ENCODE results near the gene SULF2.

Gene SULF2

GRCh38 chr20:47727170-47727880 lies 58.0 kb downstream of the SULF2 start:
- H4K20me1 ChIP-seq (ENCODE audit: insufficient read depth, low read length, poor library complexity, severe bottlenecking), result no peaks in the 10 kb centered on the region
- no peaks in the 10 kb centered on the region for H3K27me3 ChIP-seq (ENCODE audit: insufficient read depth, low read length, poor library complexity, severe bottlenecking)
- no peak for TF ChIP-seq CTCF (conservative IDR thresholded peaks at IDR 0.05; ENCODE audit: low read length)
- no peak for TF ChIP-seq EZH2phosphoT487 (IDR thresholded peaks at IDR 0.05; ENCODE audit: borderline replicate concordance)
- H3K9ac ChIP-seq (ENCODE audit: low read depth, low read length, poor library complexity, severe bottlenecking), result no peak overlapping the region
- no peaks in the 10 kb centered on the region for H3K4me1 ChIP-seq (ENCODE audit: insufficient read depth, low read length, poor library complexity, severe bottlenecking)
- H3K36me3 ChIP-seq (ENCODE audit: insufficient read depth, low read length), result no peaks in the 10 kb centered on the region
- no peaks in the 10 kb centered on the region for H3K9me3 ChIP-seq (ENCODE audit: insufficient read depth, low read depth, low read length)
- no peak overlapping the region for H3K4me3 ChIP-seq (ENCODE audit: low read length, poor library complexity, severe bottlenecking)
- no peaks in the 10 kb centered on the region for H3K79me2 ChIP-seq (ENCODE audit: insufficient read depth, low read length)
- no peaks in the 10 kb centered on the region for H3F3A ChIP-seq (ENCODE audit: low read depth)
- no peak overlapping the region for H3K4me2 ChIP-seq (ENCODE audit: low read depth, low read length, poor library complexity, severe bottlenecking)
- peak overlapping the region; percentile 33; the same call in 1 of the 2 replicates for H2AFZ ChIP-seq (ENCODE audit: low read length)
- no peaks in the 10 kb centered on the region for H3K9me2 ChIP-seq (replicated peaks; ENCODE audit: low read depth, low read length)

- H3K9me2 ChIP-seq (replicated peaks; ENCODE audit: low read depth, low read length), result no peaks in the 10 kb centered on the region
- H3K4me2 ChIP-seq (ENCODE audit: low read depth, low read length, poor library complexity, severe bottlenecking), result no peak overlapping the region
- H3K9ac ChIP-seq (ENCODE audit: low read depth, low read length, poor library complexity, severe bottlenecking), result no peak overlapping the region
- H3K4me3 ChIP-seq (ENCODE audit: low read length, poor library complexity, severe bottlenecking), result no peak overlapping the region
- no peaks in the 10 kb centered on the region for H3F3A ChIP-seq (ENCODE audit: low read depth)
- no peaks in the 10 kb centered on the region for H4K20me1 ChIP-seq (ENCODE audit: insufficient read depth, low read length, poor library complexity, severe bottlenecking)
- H3K36me3 ChIP-seq (ENCODE audit: insufficient read depth, low read length), result no peaks in the 10 kb centered on the region
- TF ChIP-seq CTCF (conservative IDR thresholded peaks at IDR 0.05; ENCODE audit: low read length), result no peak
- no peaks in the 10 kb centered on the region for H3K4me1 ChIP-seq (ENCODE audit: insufficient read depth, low read length, poor library complexity, severe bottlenecking)
- H3K27me3 ChIP-seq (ENCODE audit: insufficient read depth, low read length, poor library complexity, severe bottlenecking), result no peaks in the 10 kb centered on the region
- H3K9me3 ChIP-seq (ENCODE audit: insufficient read depth, low read depth, low read length), result no peaks in the 10 kb centered on the region
- no peaks in the 10 kb centered on the region for H3K79me2 ChIP-seq (ENCODE audit: insufficient read depth, low read length)
- no peak overlapping the region for H2AFZ ChIP-seq (ENCODE audit: low read length)
Measured at GRCh38 chr20:47726632-47727031, 58.6 kb downstream of the SULF2 start.

GRCh38 chr20:47725248-47725973 lies 59.9 kb downstream of the SULF2 start:
- Histone ChIP-seq H2AFZ (ENCODE audit: low read length) (peak overlapping the region; percentile 73), H3K9me2 (replicated peaks; ENCODE audit: low read depth, low read length) (no peaks in the 10 kb centered on the region), H3K36me3 (ENCODE audit: insufficient read depth, low read length) (no peaks in the 10 kb centered on the region), H3K9ac (ENCODE audit: low read depth, low read length, poor library complexity, severe bottlenecking) (no peak overlapping the region), H3K9me3 (ENCODE audit: insufficient read depth, low read depth, low read length) (no peaks in the 10 kb centered on the region), H3F3A (ENCODE audit: low read depth) (no peaks in the 10 kb centered on the region), H3K4me3 (ENCODE audit: low read length, poor library complexity, severe bottlenecking) (no peak overlapping the region), H4K20me1 (ENCODE audit: insufficient read depth, low read length, poor library complexity, severe bottlenecking) (no peaks in the 10 kb centered on the region), H3K4me2 (ENCODE audit: low read depth, low read length, poor library complexity, severe bottlenecking) (no peak overlapping the region), H3K4me1 (ENCODE audit: insufficient read depth, low read length, poor library complexity, severe bottlenecking) (no peaks in the 10 kb centered on the region), H3K27me3 (ENCODE audit: insufficient read depth, low read length, poor library complexity, severe bottlenecking) (no peaks in the 10 kb centered on the region), H3K79me2 (ENCODE audit: insufficient read depth, low read length) (no peaks in the 10 kb centered on the region)
- no peak for TF ChIP-seq EZH2phosphoT487 (IDR thresholded peaks at IDR 0.05; ENCODE audit: borderline replicate concordance)
- peak; percentile 94 for TF ChIP-seq CTCF (conservative IDR thresholded peaks at IDR 0.05; ENCODE audit: low read length)
